SK-N-SH (cell line): ENCODE measurements around the gene GTF2F2. TPM values are rescaled to one million over a fixed set of nuclear protein-coding genes. Genes with fewer than 3 reads are reported as not detected.

Experiments used
- CTCF ChIA-PET: fragments of 300-600, 350-600 bp; formaldehyde crosslinking; extraction: SDS; loops from one replicate; lab custom pipeline; 2021; lab: Yijun Ruan, JAX
- POLR2A ChIA-PET: fragments of 350-600 bp; sonication (Branson Sonifier 250); formaldehyde crosslinking; extraction: SDS; loops from one replicate; lab custom pipeline; 2020; ENCODE audit warnings: antibody characterized with exemption, inconsistent platforms; lab: Yijun Ruan, JAX
- DNase-seq: peaks from one replicate; pipeline ENCODE4 v3.0.0; 2012
- H2AFZ ChIP-seq: fragments of 200-600 bp; sonication (generic); 2 replicates; pipeline ENCODE4 v1.8.1; 2016; ENCODE audit warnings: antibody characterized with exemption, mild to moderate bottlenecking, low read depth
- H3F3A ChIP-seq: fragments of 200-600 bp; sonication (generic); replicated peaks from 2 replicates; pipeline ENCODE3; 2016; ENCODE audit warnings: antibody characterized with exemption, mild to moderate bottlenecking; ENCODE audit not compliant: insufficient read depth
- H3K27ac ChIP-seq, 2 experiments: fragments of 200-500 bp in 1 of 2; fragments of 200-600 bp in 1 of 2; sonication (Bioruptor generic) in 1 of 2; sonication (generic), shearing (Covaris generic) in 1 of 2; 2 replicates each; pipeline versions ENCODE4 v1.5.1 to v1.6.1; 2014 to 2016; ENCODE audit warnings: low read depth in 2 of 2, inconsistent platforms in 1 of 2, low read length in 1 of 2, mild to moderate bottlenecking in 1 of 2, mixed read lengths in 1 of 2
- H3K27me3 ChIP-seq: fragments of 200-600 bp; sonication (generic), shearing (Covaris generic); 2 replicates; pipeline ENCODE4 v1.6.1; 2016; ENCODE audit warnings: mixed run types; ENCODE audit not compliant: insufficient read depth
- H3K36me3 ChIP-seq, 2 experiments: fragments of 200-500 bp in 1 of 2; fragments of 200-600 bp in 1 of 2; sonication (Bioruptor generic) in 1 of 2; sonication (generic) in 1 of 2; replicated peaks in 1 of 2; 2 replicates each; pipeline versions ENCODE3 to v1.5.1; 2014 to 2016; ENCODE audit warnings: low read length in 1 of 2, mild to moderate bottlenecking in 1 of 2; ENCODE audit not compliant: insufficient read depth in 2 of 2, control insufficient read depth in 1 of 2
- H3K4me1 ChIP-seq, 2 experiments: fragments of 200-500 bp in 1 of 2; fragments of 200-600 bp in 1 of 2; sonication (Bioruptor generic) in 1 of 2; sonication (generic), shearing (Covaris generic) in 1 of 2; 2 replicates each; pipeline versions ENCODE4 v1.5.1 to v1.6.1; 2014 to 2016; ENCODE audit warnings: low read depth in 1 of 2, low read length in 1 of 2, mixed run types in 1 of 2; ENCODE audit not compliant: insufficient read depth in 2 of 2, control insufficient read depth in 1 of 2
- H3K4me2 ChIP-seq: fragments of 200-600 bp; sonication (generic), shearing (Covaris generic); 2 replicates; pipeline ENCODE4 v1.6.1; 2017; ENCODE audit warnings: mixed run types
- H3K4me3 ChIP-seq, 2 experiments: fragments of 200-500 bp in 1 of 2; fragments of 200-600 bp in 1 of 2; sonication (Bioruptor generic) in 1 of 2; sonication (generic), shearing (Covaris generic) in 1 of 2; 2 replicates each; pipeline versions ENCODE4 v1.5.1 to v1.8.1; 2014 to 2016; ENCODE audit warnings: low read depth in 2 of 2, inconsistent platforms in 1 of 2, low read length in 1 of 2, mild to moderate bottlenecking in 1 of 2, mixed read lengths in 1 of 2, moderate library complexity in 1 of 2
- H3K79me2 ChIP-seq: fragments of 200-600 bp; sonication (generic); 2 replicates; pipeline ENCODE4 v1.8.1; 2017; ENCODE audit warnings: mild to moderate bottlenecking; ENCODE audit not compliant: insufficient read depth
- H3K9ac ChIP-seq: fragments of 200-600 bp; sonication (generic); 2 replicates; pipeline ENCODE4 v1.6.1; 2017; ENCODE audit warnings: mixed run types
- H3K9me2 ChIP-seq: fragments of 200-600 bp; sonication (generic); 2 replicates; pipeline ENCODE4 v1.6.1; 2017; ENCODE audit warnings: mixed run types
- H3K9me3 ChIP-seq: fragments of 200-600 bp; sonication (generic); 2 replicates; pipeline ENCODE4 v1.6.1; 2017; ENCODE audit warnings: mixed run types, mild to moderate bottlenecking, moderate library complexity
- H4K20me1 ChIP-seq: fragments of 200-600 bp; sonication (generic); 2 replicates; pipeline ENCODE4 v1.6.1; 2017; ENCODE audit warnings: mild to moderate bottlenecking, mixed run types; ENCODE audit not compliant: insufficient read depth
- CHD2 ChIP-seq: fragments of 150-350 bp; IDR thresholded peaks from 2 replicates; pipeline ENCODE4 v1.6.1; 2018; ENCODE audit warnings: low read length; ENCODE audit not compliant: partially characterized antibody
- CTCF ChIP-seq: fragments of 200-600 bp; sonication (generic); IDR thresholded peaks from 2 replicates; pipeline ENCODE4 v1.6.1; 2017; ENCODE audit warnings: antibody characterized with exemption, mild to moderate bottlenecking, moderate library complexity
- ELF1 ChIP-seq: IDR thresholded peaks from 2 replicates; pipeline ENCODE4 v1.4.0; 2012
- EP300 ChIP-seq, 2 experiments: IDR thresholded peaks; 2 replicates each; pipeline versions ENCODE4 v1.4.0 to v1.6.1; 2012; ENCODE audit warnings: borderline replicate concordance in 1 of 2, low read depth in 1 of 2, low read length in 1 of 2
- EZH2phosphoT487 ChIP-seq: fragments of 200-600 bp; sonication (generic); IDR thresholded peaks from 2 replicates; pipeline ENCODE4 v1.6.1; 2017; ENCODE audit warnings: low read depth, mixed run types, mild to moderate bottlenecking, antibody characterized with exemption, moderate library complexity, borderline replicate concordance
- FOXJ3 ChIP-seq: sonication (generic); formaldehyde crosslinking; IDR thresholded peaks from 2 replicates; pipeline ENCODE4 v1.5.1; 2020; ENCODE audit warnings: mild to moderate bottlenecking, missing genetic modification reagents
- GABPA ChIP-seq: IDR thresholded peaks from 2 replicates; pipeline ENCODE4 v1.4.0; 2012; ENCODE audit warnings: low read depth, mild to moderate bottlenecking
- IRF3 ChIP-seq: fragments of 150-350 bp; IDR thresholded peaks from 2 replicates; pipeline ENCODE4 v1.6.1; 2016; ENCODE audit warnings: mild to moderate bottlenecking, low read depth, low read length
- JUND ChIP-seq: IDR thresholded peaks from 2 replicates; pipeline ENCODE4 v1.4.0; 2012
- MAX ChIP-seq: IDR thresholded peaks from 2 replicates; pipeline ENCODE4 v1.4.0; 2012; ENCODE audit warnings: low read depth
- MEF2A ChIP-seq: IDR thresholded peaks from 2 replicates; pipeline ENCODE4 v1.4.0; 2012; ENCODE audit warnings: low read depth, borderline replicate concordance
- MXI1 ChIP-seq: IDR thresholded peaks from 2 replicates; pipeline ENCODE4 v1.6.1; 2012; ENCODE audit warnings: mild to moderate bottlenecking, low read depth, low read length, improper control_type of control experiment
- POLR2AphosphoS5 ChIP-seq: IDR thresholded peaks from 2 replicates; pipeline ENCODE4 v1.6.1; 2012; ENCODE audit warnings: low read depth, low read length
- RFX5 ChIP-seq: IDR thresholded peaks from 2 replicates; pipeline ENCODE4 v1.6.1; 2012; ENCODE audit warnings: mild to moderate bottlenecking, improper control_type of control experiment, low read length
- SIN3A ChIP-seq: IDR thresholded peaks from 2 replicates; pipeline ENCODE4 v1.6.1; 2012; ENCODE audit warnings: low read depth, mild to moderate bottlenecking, low read length, moderate library complexity, borderline replicate concordance
- TEAD4 ChIP-seq: IDR thresholded peaks from 2 replicates; pipeline ENCODE4 v1.4.0; 2012; ENCODE audit warnings: mild to moderate bottlenecking, borderline replicate concordance; ENCODE audit not compliant: insufficient read depth
- YY1 ChIP-seq: IDR thresholded peaks from 2 replicates; pipeline ENCODE4 v1.4.0; 2012; ENCODE audit warnings: low read depth, mild to moderate bottlenecking
- ZBTB33 ChIP-seq: IDR thresholded peaks from 2 replicates; pipeline ENCODE4 v1.4.0; 2012; ENCODE audit warnings: low read depth, borderline replicate concordance
- WGBS: methylation state at CpG from one replicate; pipeline ENCODE4 v1.1.6; 2017; ENCODE audit warnings: low lambda C conversion rate; 5-methylcytosine and 5-hydroxymethylcytosine counted together
- polyA plus RNA-seq, 3 experiments: library from polyadenylated mRNA; depleted of rRNA; stranded (reverse); fragments of >200 nt; gene quantifications; 2 replicates each; pipeline ENCODE4 v1.2.3, GENCODE V29; 2012

GTF2F2 gene
- polyA plus RNA-seq, 1 of the 3 experiments (the other 2 are of a cell fraction), result 24.2 TPM

GRCh38 chr13:45208132-45208531 lies 87.8 kb downstream of the GTF2F2 start (continued):
- TF ChIP-seq RFX5, result no peak

- Histone ChIP-seq H3K27me3 (no peaks in the 10 kb centered on the region), H3K4me3 (no peak overlapping the region), H3F3A (peaks cover 38% of the 10 kb centered on the region), H3K4me2 (no peak overlapping the region), H2AFZ (no peak overlapping the region), H3K36me3 (peaks cover 10 to 12% of the 10 kb centered on the region in 2 experiments), H3K9me2 (no peaks in the 10 kb centered on the region), H3K9ac (no peak overlapping the region), H3K27ac (no peak overlapping the region), H4K20me1 (no peaks in the 10 kb centered on the region), H3K4me1 (peaks cover 2 to 32% of the 10 kb centered on the region in 2 experiments), H3K79me2 (peaks cover 12% of the 10 kb centered on the region; the same call in 1 of the 2 replicates), H3K9me3 (no peaks in the 10 kb centered on the region)
- CTCF ChIA-PET, result no interaction called here
- TF ChIP-seq MEF2A (no peak), JUND (no peak), EZH2phosphoT487 (no peak), SIN3A (no peak), MAX (no peak), CHD2 (no peak), POLR2AphosphoS5 (no peak), IRF3 (no peak), FOXJ3 (CRISPR knock-in tag) (no peak)
- POLR2A ChIA-PET, result no interaction called here
- DNase-seq, result no peak
Measured at GRCh38 chr13:45209229-45209628, 88.9 kb downstream of the GTF2F2 start.

GRCh38 chr13:45215392-45216077 lies 95.2 kb downstream of the GTF2F2 start:
- Histone ChIP-seq H3K9ac (no peak overlapping the region), H3K79me2 (peaks cover 9% of the 10 kb centered on the region; the same call in 1 of the 2 replicates), H3K4me2 (no peak overlapping the region), H3K27ac (no peak overlapping the region), H3F3A (peaks cover 15% of the 10 kb centered on the region), H3K36me3 (peaks cover 2 to 7% of the 10 kb centered on the region in 2 experiments), H3K4me1 (peaks cover 3 to 30% of the 10 kb centered on the region in 2 experiments; a peak in 3 of 4 replicates), H3K27me3 (no peaks in the 10 kb centered on the region), H3K9me3 (no peaks in the 10 kb centered on the region), H3K9me2 (no peaks in the 10 kb centered on the region), H3K4me3 (no peak overlapping the region), H4K20me1 (no peaks in the 10 kb centered on the region), H2AFZ (no peak overlapping the region)
- ChIA-PET POLR2A (no interaction called here), CTCF (no interaction called here)
- no peak for DNase-seq
- no peak for TF ChIP-seq IRF3
- no peak for TF ChIP-seq ELF1
- TF ChIP-seq YY1, result no peak
- TF ChIP-seq TEAD4, result no peak
- no peak for TF ChIP-seq POLR2AphosphoS5
- no peak for TF ChIP-seq GABPA
- no peak for TF ChIP-seq MXI1
- TF ChIP-seq ZBTB33, result no peak
- no peak for TF ChIP-seq EP300 (IDR thresholded peaks at IDR 0.05; ENCODE audit: borderline replicate concordance in 1 of 2, low read depth in 1 of 2, low read length in 1 of 2)
- TF ChIP-seq MEF2A, result no peak
- TF ChIP-seq CTCF, result no peak
- no peak for TF ChIP-seq CHD2
- 96% methylated on average over 9 of the region's 9 CpGs for WGBS
